Ishikawa (cell line): ENCODE results near the gene ANKRD44.

Source experiments
- CEBPB ChIP-seq: IDR thresholded peaks from 2 replicates; pipeline ENCODE4 v1.6.1; 2012
- CREB1 ChIP-seq: IDR thresholded peaks from 2 replicates; pipeline ENCODE4 v1.6.1; 2012; ENCODE audit warnings: low read depth
- EGR1 ChIP-seq: IDR thresholded peaks from 2 replicates; pipeline ENCODE4 v1.6.1; 2012
- EP300 ChIP-seq: IDR thresholded peaks from 2 replicates; pipeline ENCODE4 v1.6.1; 2012; ENCODE audit warnings: borderline replicate concordance
- FOXM1 ChIP-seq: IDR thresholded peaks from 2 replicates; pipeline ENCODE4 v1.6.1; 2012; ENCODE audit warnings: low read depth, borderline replicate concordance
- NFIC ChIP-seq: IDR thresholded peaks from 2 replicates; pipeline ENCODE4 v1.6.1; 2012
- RAD21 ChIP-seq: IDR thresholded peaks from 2 replicates; pipeline ENCODE4 v1.6.1; 2012; ENCODE audit warnings: low read depth
- TAF1 ChIP-seq: IDR thresholded peaks from 2 replicates; pipeline ENCODE4 v1.6.1; 2012; ENCODE audit warnings: low read depth, mild to moderate bottlenecking
- TCF12 ChIP-seq: IDR thresholded peaks from 2 replicates; pipeline ENCODE4 v1.6.1; 2012; ENCODE audit warnings: low read depth
- TEAD4 ChIP-seq: IDR thresholded peaks from 2 replicates; pipeline ENCODE4 v1.6.1; 2012
- YY1 ChIP-seq: IDR thresholded peaks from 2 replicates; pipeline ENCODE4 v1.6.1; 2012; ENCODE audit warnings: low read depth
- ZBTB7A ChIP-seq: IDR thresholded peaks from 2 replicates; pipeline ENCODE4 v1.6.1; 2012; ENCODE audit warnings: low read depth
- TF ChIP-seq, protein P1 (sequence below): IDR thresholded peaks from 2 replicates; pipeline ENCODE4 v1.6.1; 2012; ENCODE audit warnings: low read depth, mild to moderate bottlenecking
- TF ChIP-seq, protein P2 (sequence below): IDR thresholded peaks from 2 replicates; pipeline ENCODE4 v1.6.1; 2012
- TF ChIP-seq, protein P3 (sequence below): IDR thresholded peaks from 2 replicates; pipeline ENCODE4 v1.6.1; 2012

The ANKRD44 gene

DNA sequence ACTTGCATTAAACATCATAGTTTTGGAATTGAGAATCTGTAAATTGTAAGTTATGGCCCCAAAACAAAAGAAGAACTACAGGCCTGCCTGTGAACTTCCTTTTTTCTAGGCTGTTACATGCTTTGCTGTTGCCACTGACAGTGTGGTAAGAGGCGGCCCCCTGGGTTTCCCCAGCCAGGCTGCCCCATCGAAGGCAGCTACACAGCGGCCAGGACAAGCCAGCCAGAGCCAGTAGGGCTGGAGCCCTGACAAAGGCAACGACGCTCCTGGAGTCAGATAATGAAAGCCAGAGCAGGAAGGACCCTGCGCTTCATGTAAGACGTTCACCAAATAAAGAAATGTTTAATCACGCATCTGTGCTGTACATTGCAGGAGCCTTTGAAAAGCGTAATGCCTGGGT lies 55.0 kb downstream of the ANKRD44 start:
- TF ChIP-seq TEAD4 (no peak), ZBTB7A (no peak), FOXM1 (no peak), CREB1 (no peak), RAD21 (no peak), YY1 (no peak), CEBPB (no peak), EGR1 (no peak), TCF12 (no peak), EP300 (no peak), TAF1 (no peak), NFIC (no peak)
- TF ChIP-seq, protein P1, sequence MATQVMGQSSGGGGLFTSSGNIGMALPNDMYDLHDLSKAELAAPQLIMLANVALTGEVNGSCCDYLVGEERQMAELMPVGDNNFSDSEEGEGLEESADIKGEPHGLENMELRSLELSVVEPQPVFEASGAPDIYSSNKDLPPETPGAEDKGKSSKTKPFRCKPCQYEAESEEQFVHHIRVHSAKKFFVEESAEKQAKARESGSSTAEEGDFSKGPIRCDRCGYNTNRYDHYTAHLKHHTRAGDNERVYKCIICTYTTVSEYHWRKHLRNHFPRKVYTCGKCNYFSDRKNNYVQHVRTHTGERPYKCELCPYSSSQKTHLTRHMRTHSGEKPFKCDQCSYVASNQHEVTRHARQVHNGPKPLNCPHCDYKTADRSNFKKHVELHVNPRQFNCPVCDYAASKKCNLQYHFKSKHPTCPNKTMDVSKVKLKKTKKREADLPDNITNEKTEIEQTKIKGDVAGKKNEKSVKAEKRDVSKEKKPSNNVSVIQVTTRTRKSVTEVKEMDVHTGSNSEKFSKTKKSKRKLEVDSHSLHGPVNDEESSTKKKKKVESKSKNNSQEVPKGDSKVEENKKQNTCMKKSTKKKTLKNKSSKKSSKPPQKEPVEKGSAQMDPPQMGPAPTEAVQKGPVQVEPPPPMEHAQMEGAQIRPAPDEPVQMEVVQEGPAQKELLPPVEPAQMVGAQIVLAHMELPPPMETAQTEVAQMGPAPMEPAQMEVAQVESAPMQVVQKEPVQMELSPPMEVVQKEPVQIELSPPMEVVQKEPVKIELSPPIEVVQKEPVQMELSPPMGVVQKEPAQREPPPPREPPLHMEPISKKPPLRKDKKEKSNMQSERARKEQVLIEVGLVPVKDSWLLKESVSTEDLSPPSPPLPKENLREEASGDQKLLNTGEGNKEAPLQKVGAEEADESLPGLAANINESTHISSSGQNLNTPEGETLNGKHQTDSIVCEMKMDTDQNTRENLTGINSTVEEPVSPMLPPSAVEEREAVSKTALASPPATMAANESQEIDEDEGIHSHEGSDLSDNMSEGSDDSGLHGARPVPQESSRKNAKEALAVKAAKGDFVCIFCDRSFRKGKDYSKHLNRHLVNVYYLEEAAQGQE = no peak
- TF ChIP-seq, protein P2, sequence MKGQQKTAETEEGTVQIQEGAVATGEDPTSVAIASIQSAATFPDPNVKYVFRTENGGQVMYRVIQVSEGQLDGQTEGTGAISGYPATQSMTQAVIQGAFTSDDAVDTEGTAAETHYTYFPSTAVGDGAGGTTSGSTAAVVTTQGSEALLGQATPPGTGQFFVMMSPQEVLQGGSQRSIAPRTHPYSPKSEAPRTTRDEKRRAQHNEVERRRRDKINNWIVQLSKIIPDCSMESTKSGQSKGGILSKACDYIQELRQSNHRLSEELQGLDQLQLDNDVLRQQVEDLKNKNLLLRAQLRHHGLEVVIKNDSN = no peak
- TF ChIP-seq, protein P3, sequence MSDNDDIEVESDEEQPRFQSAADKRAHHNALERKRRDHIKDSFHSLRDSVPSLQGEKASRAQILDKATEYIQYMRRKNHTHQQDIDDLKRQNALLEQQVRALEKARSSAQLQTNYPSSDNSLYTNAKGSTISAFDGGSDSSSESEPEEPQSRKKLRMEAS = no peak

DNA sequence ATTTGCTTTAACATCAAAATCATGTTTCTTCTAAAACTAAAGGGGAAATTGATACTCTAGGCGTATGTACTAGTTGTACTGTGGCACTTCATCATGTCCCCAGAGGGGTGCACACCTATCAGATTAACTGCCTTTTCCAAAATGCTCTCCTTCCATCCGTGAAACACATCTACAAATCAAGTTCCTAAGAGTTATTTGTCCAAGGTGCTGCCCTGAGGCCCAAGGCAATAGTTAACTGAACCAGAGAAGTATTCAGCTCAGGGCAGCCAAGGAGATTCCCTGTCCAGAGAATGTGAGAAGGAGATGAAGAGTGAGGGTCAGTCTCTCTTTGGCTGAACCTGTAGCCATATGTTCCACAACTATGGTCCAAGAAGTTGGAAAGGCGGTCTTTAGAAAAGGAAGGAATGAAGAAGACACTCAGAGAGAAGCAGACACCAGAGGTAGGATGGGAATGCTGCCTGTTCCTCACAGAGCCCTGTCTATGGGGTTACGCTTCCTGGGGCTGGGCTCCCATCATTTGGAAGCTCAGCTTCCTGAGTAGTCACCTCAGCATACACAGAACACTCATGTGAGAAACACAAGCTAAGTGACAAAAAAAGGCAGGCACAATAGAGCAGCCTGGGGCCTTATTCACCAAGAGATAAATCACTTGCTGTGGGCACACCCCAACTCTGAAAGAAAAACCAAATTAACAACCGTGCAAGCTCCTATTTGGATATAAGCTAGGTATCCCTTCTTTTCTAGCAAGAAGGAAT lies 55.6 kb downstream of the ANKRD44 start:
- TF ChIP-seq, protein P2 = no peak
- TF ChIP-seq RAD21 (no peak), YY1 (no peak), TCF12 (no peak), NFIC (no peak), CREB1 (no peak), CEBPB (no peak), EGR1 (no peak), EP300 (no peak), FOXM1 (no peak), TAF1 (no peak), ZBTB7A (no peak), TEAD4 (no peak)
- TF ChIP-seq, protein P3 = no peak
- TF ChIP-seq, protein P1 = no peak

DNA sequence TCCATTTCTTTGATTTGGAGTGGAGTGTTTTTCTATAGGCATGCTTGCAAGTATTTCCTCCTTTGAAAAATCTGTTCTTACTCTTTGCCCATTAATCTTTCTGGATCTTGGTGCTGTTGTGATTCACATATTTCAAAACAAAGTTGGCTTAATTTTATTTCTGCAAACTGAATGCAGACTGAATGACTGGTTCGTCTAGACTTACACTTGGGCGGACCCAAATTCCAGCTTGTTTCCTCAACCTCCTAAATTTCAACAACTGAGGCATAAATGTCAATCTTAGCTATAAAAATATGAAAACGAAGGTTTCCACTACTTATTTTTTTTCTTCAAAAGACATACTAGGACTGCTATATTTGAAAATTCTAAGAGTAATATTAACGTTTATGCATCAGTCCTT lies 59.0 kb downstream of the ANKRD44 start:
- no peak for TF ChIP-seq CEBPB

DNA sequence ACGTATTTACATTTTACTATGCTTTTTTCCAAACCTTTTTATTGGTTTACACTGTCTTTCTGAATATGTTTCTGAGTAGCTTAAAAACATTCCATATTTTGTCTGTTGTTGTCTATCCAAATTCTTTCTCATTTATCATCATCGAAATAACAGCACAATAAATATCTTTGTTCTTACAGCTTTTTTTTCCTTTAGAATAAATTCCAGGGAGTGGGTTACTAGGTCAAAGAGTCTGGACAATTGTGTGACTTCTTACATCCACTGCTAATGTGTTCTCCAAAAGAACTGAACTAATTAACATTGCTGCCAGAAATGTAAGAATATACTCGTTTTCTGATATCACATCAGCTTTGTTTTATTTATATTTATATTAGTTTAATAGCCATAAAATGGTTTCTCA lies 59.4 kb downstream of the ANKRD44 start:
- TF ChIP-seq CEBPB = no peak
- no peak for TF ChIP-seq TAF1
- no peak for TF ChIP-seq ZBTB7A
- TF ChIP-seq TCF12 = no peak
- TF ChIP-seq EGR1 = no peak
- no peak for TF ChIP-seq NFIC
- TF ChIP-seq EP300 = no peak
- no peak for TF ChIP-seq TEAD4
- TF ChIP-seq CREB1 = no peak
- TF ChIP-seq, protein P2 = no peak

DNA sequence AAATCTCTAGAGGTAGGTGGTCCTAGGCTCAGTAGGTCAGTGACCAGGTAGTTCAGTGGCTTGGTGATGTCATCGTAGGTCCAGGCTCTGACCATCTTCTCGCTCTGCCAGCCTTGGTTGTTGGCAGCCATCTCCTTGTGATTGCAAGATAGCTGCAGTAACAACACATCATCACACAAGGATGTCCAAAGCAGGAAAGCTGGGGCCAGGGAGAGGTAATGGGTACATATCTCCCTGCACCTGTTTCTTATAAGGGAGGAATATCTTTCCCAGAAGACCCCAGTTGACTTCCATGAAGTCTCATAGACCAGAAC lies 60.5 kb downstream of the ANKRD44 start:
- TF ChIP-seq FOXM1 (no peak), ZBTB7A (no peak), RAD21 (no peak), TCF12 (no peak), NFIC (no peak), CEBPB (no peak), YY1 (no peak), EP300 (no peak), EGR1 (no peak), TEAD4 (no peak), CREB1 (no peak), TAF1 (no peak)
- TF ChIP-seq, protein P1 = no peak
- TF ChIP-seq, protein P2 = no peak
- TF ChIP-seq, protein P3 = no peak
